Thyroid gland (tissue), 4 donors: ENCODE measurements around the gene NOP14.

ENCODE experiments used
- POLR2A ChIP-seq, 2 donors: fragments of 450-650 bp; IDR thresholded peaks; one replicate each; pipeline ENCODE4 v1.6.1; 2017; ENCODE audit warnings: antibody characterized with exemption in 2 of 2, mild to moderate bottlenecking in 2 of 2, moderate library complexity in 1 of 2
- TF ChIP-seq, protein P1 (sequence below), 6 experiments: fragments of 200-600 bp in 3 of 6; fragments of 450-650 bp in 3 of 6; sonication (generic) in 3 of 6; IDR thresholded peaks; one replicate each; pipeline ENCODE4 v1.5.1; 2016 to 2019; ENCODE audit warnings: antibody characterized with exemption in 6 of 6, mild to moderate bottlenecking in 2 of 6, inconsistent platforms in 1 of 6, moderate library complexity in 1 of 6

DNA sequence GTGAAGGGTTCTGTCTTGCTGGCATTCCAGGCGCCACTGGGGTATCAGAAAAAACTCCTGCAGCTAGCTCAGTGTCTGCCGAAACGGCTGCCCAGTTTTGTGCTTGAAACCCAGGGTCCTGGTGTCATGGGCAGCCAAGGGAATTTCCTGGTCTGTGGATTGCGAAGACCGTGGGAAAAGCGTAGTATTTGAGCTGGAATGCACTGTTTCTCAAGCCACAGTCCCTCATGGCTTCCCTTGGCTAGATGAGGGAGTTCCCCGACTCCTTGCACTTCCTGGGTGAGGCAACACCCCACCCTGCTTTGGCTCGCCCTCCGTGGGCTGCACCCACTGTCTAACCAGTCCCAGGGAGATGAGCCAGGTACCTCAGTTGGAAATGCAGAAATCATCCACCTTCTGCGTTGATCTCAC, 40.1 kb downstream of the NOP14 start:
- TF ChIP-seq, protein P1, sequence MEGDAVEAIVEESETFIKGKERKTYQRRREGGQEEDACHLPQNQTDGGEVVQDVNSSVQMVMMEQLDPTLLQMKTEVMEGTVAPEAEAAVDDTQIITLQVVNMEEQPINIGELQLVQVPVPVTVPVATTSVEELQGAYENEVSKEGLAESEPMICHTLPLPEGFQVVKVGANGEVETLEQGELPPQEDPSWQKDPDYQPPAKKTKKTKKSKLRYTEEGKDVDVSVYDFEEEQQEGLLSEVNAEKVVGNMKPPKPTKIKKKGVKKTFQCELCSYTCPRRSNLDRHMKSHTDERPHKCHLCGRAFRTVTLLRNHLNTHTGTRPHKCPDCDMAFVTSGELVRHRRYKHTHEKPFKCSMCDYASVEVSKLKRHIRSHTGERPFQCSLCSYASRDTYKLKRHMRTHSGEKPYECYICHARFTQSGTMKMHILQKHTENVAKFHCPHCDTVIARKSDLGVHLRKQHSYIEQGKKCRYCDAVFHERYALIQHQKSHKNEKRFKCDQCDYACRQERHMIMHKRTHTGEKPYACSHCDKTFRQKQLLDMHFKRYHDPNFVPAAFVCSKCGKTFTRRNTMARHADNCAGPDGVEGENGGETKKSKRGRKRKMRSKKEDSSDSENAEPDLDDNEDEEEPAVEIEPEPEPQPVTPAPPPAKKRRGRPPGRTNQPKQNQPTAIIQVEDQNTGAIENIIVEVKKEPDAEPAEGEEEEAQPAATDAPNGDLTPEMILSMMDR (IDR thresholded peaks at IDR 0.05) = no peak
- TF ChIP-seq POLR2A (IDR thresholded peaks at IDR 0.05) = no peak
